HG03025 (cell line): ENCODE data around the gene TEKT5.
A peak's percentile ranks its signal among the peaks of the same experiment; 100 is the strongest.
"Not testable (repeated sequence)": the region's sequence is repeated elsewhere in the genome, so short reads cannot be mapped to it uniquely, and the experiment has no call there.

Source experiments
- ATAC-seq: cut with Tn5 transposase; IDR thresholded peaks from one replicate; pipeline ENCODE4 v1.9.1; 2021; ENCODE audit warnings: mild to moderate bottlenecking, moderate library complexity; ENCODE audit not compliant: unreplicated experiment, low FRiP score

Gene TEKT5

GRCh38 chr16:10694830-10695229, at the start of gene TEKT5:
Gene TEKT5, minus strand, starts transcription at chr16:10694930. Its CDS starts 57 bp downstream, at chr16:10694873.
- no peak for ATAC-seq

- ATAC-seq: peak; percentile 69
These were observed 49.1 kb upstream of the TEKT5 start, which contains the start of gene NUBP1 for GRCh38 chr16:10743610-10744369. Gene NUBP1, plus strand, starts transcription at chr16:10743842. Its CDS starts 22 bp downstream, at chr16:10743864.

DNA sequence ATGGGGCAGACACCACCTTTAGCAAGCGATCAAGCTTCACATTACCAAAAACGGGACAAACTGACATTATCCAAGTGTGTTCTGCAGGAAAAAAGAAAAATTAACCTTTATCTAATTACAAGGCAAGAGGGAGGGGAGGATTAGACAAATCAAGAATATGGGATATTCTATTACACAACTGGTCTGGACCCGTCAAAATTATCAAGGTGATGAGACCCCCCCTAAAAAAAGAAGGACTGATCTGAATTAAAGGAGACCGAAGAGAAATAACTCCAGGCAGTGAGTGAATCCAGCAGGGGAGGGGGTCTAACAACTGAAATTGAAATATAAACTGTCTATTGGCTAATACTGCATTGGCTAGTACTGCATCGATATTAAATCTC, 48.5 kb upstream of the TEKT5 start:
- no peak for ATAC-seq

DNA sequence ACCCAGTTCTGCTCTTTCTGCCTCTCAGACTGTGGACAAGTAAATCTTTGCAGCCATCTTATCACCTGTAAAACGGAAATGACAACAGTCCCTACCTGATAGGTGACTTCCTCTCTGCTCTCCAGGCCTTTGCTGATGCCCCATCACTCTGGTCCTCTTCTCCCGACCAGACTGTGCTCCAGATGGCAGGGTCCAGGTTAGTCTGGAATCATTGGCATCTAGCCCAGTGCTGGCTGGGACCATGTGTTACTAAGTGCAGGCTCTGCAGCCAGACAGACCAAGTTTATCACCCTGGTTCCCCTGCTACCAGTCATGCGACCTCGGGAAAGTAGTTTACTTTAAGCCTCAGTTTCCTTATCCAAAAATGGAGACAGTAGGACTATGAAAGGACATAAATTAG, 47.1 kb upstream of the TEKT5 start:
- no peak for ATAC-seq

- not testable (repeated sequence) for ATAC-seq
These were observed 46.5 kb upstream of the TEKT5 start for GRCh38 chr16:10741249-10741648.

GRCh38 chr16:10740845-10741208, 46.1 kb upstream of the TEKT5 start:
- ATAC-seq: no peak

DNA sequence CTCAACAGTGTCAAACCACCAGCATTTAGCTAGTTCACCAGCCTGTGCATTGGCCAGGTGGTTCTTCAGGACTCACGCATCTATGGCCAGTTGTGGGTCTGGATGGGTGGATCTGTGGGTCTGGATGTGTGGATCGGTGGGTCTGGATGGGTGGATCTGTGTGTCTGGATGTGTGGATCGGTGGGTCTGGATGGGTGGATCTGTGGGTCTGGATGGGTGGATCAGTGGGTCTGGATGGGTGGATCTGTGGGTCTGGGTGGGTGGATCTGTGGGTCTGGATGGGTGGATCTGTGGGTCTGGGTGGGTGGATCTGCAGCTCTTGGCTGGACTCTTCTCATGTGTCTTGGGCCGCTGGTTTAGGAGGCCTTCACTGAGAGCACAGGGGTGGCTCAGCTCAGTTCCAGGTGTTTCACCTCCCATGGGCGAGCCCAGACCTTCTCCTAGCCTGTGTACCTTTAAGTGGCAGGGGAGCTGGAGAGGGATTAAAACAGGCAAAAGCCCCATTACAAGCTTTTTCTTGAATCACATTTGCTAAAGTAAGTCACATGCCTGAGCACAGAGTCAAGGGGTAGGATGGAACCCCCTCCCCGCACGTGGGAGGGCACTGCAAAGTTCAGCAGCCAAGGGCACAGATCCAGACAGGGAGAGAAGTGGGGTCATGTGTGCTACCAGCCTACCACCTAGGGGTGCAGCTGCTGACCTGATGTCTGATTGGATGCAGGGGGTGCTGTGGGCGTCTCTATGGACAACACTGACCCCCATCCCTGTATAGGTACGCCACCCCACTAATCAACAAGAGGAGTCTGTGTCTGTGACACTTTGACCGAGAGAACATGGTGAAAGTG, 45.5 kb upstream of the TEKT5 start:
- no peak for ATAC-seq

GRCh38 chr16:10738231-10739077, 43.7 kb upstream of the TEKT5 start:
- peak; percentile 47 for ATAC-seq

GRCh38 chr16:10737068-10737625, 42.4 kb upstream of the TEKT5 start:
- no peak for ATAC-seq

DNA sequence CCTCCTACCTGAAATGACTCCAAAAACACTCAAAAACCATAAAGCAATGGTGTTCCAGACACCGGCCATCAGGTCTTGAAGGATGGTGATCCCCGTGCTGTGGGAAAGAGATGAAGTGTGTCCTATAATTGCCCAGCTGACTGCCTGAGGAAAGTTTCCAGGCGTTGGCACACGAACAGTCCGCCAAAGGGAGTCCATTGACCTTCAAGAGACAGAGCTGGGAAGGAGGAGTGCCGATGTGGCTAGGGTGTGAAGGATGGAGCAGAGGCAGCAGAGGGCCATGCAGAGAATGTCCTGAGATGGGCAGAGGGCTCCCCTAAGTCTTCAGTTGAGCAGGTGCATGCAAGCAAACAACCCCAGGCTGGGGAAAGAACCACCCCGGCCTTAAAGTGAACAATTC, 37.1 kb upstream of the TEKT5 start:
- no peak for ATAC-seq

GRCh38 chr16:10729104-10730048, 34.6 kb upstream of the TEKT5 start:
- no peak for ATAC-seq

GRCh38 chr16:10728003-10728887, 33.5 kb upstream of the TEKT5 start:
- ATAC-seq: no peak

DNA sequence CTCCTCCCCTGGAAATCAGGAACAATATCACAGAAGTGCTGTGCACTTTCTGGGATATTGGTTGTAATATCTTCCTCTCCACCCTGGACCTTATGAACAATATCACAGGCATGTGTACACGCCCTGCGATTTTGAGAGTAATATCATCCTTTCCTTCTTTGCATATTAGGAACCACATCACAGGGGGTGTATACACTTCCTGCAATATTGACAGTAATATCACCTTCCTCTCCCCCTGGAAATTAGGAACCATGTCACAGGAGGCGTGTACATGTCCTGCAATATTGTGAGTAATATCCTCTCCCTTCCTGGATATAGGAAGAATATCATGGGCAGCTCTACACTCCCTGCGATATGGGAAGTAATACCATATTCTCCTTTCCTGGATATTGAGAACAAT, 14.2 kb upstream of the TEKT5 start:
- ATAC-seq: no peak

DNA sequence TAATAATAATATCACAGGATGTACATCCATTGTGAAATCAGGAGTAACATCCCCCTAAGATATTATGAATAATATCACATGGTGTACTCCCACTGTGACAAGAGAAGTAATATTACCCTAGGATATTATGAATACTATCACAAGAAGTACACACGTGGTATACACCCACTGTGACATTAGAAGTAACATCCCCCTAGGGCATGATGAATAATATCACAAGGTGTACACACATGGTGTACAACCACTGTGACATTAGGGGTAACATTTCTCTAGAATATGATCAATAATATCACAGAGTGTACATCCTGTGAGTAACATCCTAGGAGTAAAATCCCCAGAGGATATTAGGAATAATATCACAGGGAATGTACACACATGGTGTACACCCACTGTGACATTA, 5.0 kb upstream of the TEKT5 start:
- ATAC-seq: no peak

- ATAC-seq: no peak
These were observed 424 bp downstream of the TEKT5 start for GRCh38 chr16:10694306-10694705.

- no peak for ATAC-seq
These were observed 841 bp downstream of the TEKT5 start for GRCh38 chr16:10693889-10694288.

DNA sequence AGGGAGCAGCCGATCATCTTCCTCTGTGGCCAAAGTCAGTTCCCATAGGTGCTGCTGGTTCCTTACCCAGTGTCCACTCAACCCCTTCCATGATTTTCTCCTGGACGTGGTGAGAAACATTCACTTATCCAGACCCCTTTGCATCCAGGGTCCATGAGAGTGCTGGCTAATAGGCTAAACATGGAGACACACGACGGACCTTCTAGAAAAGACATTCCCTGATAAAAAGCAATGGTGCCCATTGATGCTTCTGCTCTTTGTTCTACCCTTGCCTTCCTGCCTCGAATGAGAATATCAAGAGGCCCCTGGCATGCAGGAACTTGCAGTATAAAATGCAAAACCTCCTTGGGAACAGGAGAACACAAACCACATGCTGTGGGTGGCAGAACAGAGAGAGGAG, 2.3 kb downstream of the TEKT5 start:
- no peak for ATAC-seq

- no peak for ATAC-seq
These were observed 6.0 kb downstream of the TEKT5 start for GRCh38 chr16:10688726-10689125.
